H1 (cell line): ENCODE results near the gene SUMF1. TPM values are rescaled to one million over a fixed set of nuclear protein-coding genes. Genes with fewer than 3 reads are reported as not detected.

Experiments
- CTCF ChIA-PET: fragments of 300-600 bp; sonication (Branson Sonifier 250); formaldehyde crosslinking; loops from one replicate; lab custom pipeline; 2021; ENCODE audit not compliant: partially characterized antibody; lab: Charles Lee
- POLR2A ChIA-PET: fragments of 300-600 bp; sonication (Branson Sonifier 250); formaldehyde crosslinking; loops from one replicate; lab custom pipeline; 2021; ENCODE audit warnings: inconsistent platforms; ENCODE audit not compliant: partially characterized antibody; lab: Charles Lee
- DNase-seq, 2 experiments: peaks; one replicate each; pipeline versions ENCODE4 v3.0.0 to v3.0.0-alpha.2; 2010 to 2022; ENCODE audit warnings: low spot score in 2 of 2, low read depth in 1 of 2, mixed read lengths in 1 of 2
- FAIRE-seq: peaks from 2 replicates; lab custom pipeline; 2011; peaks lifted over from hg19 to GRCh38; lab: Jason Lieb, UNC
- H2AFZ ChIP-seq: 2 replicates; pipeline ENCODE4 v1.8.1; 2012; ENCODE audit warnings: low read length, inconsistent platforms
- H2AK5ac ChIP-seq: 2 replicates; pipeline ENCODE4 v1.6.1; 2013; ENCODE audit warnings: low read depth, low read length
- H2BK120ac ChIP-seq: replicated peaks from 2 replicates; pipeline ENCODE3; 2013; ENCODE audit warnings: low read depth, low read length, inconsistent platforms
- H2BK12ac ChIP-seq: 2 replicates; pipeline ENCODE4 v1.6.1; 2013; ENCODE audit warnings: low read depth, low read length
- H2BK15ac ChIP-seq: 2 replicates; pipeline ENCODE4 v1.6.1; 2013; ENCODE audit warnings: low read length
- H2BK20ac ChIP-seq: 2 replicates; pipeline ENCODE4 v1.6.1; 2013; ENCODE audit warnings: low read length
- H2BK5ac ChIP-seq: 2 replicates; pipeline ENCODE4 v1.6.1; 2013; ENCODE audit warnings: low read depth, low read length
- H3K14ac ChIP-seq: 2 replicates; pipeline ENCODE4 v1.6.1; 2013; ENCODE audit warnings: inconsistent platforms; ENCODE audit not compliant: insufficient read length
- H3K18ac ChIP-seq: 2 replicates; pipeline ENCODE4 v1.6.1; 2013; ENCODE audit warnings: low read length; ENCODE audit errors: extremely low read depth
- H3K23ac ChIP-seq: 2 replicates; pipeline ENCODE4 v1.6.1; 2013; ENCODE audit warnings: inconsistent platforms; ENCODE audit not compliant: insufficient read length
- H3K23me2 ChIP-seq: 2 replicates; pipeline ENCODE4 v1.6.1; 2013; ENCODE audit warnings: low read depth, low read length
- H3K27ac ChIP-seq: 2 replicates; pipeline ENCODE4 v1.6.1; 2011; ENCODE audit warnings: low read depth, low read length, inconsistent platforms
- H3K27me3 ChIP-seq, 4 experiments: replicated peaks in 1 of 4; 1 replicate in 1 of 4; 2 replicates in 3 of 4; pipeline versions ENCODE4 v1.6.1 to v1.8.1; 2011 to 2013; ENCODE audit warnings: low read length in 3 of 4, mild to moderate bottlenecking in 3 of 4, inconsistent platforms in 2 of 4, mixed read lengths in 2 of 4, moderate library complexity in 1 of 4; ENCODE audit not compliant: control insufficient read depth in 3 of 4, insufficient read depth in 3 of 4; ENCODE audit errors: extremely low read depth in 1 of 4
- H3K36me3 ChIP-seq, 4 experiments: 2 replicates each; pipeline versions ENCODE4 v1.6.1 to v1.8.1; 2011 to 2013; ENCODE audit warnings: mild to moderate bottlenecking in 4 of 4, low read length in 3 of 4, moderate library complexity in 2 of 4, control low read depth in 1 of 4, inconsistent platforms in 1 of 4; ENCODE audit not compliant: insufficient read depth in 4 of 4, control insufficient read depth in 2 of 4
- H3K4ac ChIP-seq: replicated peaks from 2 replicates; pipeline ENCODE3; 2013; ENCODE audit warnings: low read length, low read depth, mixed read lengths, inconsistent platforms; ENCODE audit not compliant: insufficient read length
- H3K4me1 ChIP-seq, 4 experiments: replicated peaks in 1 of 4; 1 replicate in 1 of 4; 2 replicates in 3 of 4; pipeline versions ENCODE4 v1.6.1 to v1.8.1; 2011 to 2013; ENCODE audit warnings: low read length in 3 of 4, inconsistent platforms in 2 of 4, mixed read lengths in 1 of 4; ENCODE audit not compliant: insufficient read depth in 4 of 4, control insufficient read depth in 3 of 4
- H3K4me2 ChIP-seq, 2 experiments: 2 replicates each; pipeline versions ENCODE4 v1.6.1 to v1.8.1; 2011 to 2013; ENCODE audit warnings: low read depth in 2 of 2, low read length in 2 of 2, control low read depth in 1 of 2, inconsistent platforms in 1 of 2, mild to moderate bottlenecking in 1 of 2; ENCODE audit not compliant: insufficient read depth in 1 of 2
- H3K4me3 ChIP-seq, 4 experiments: fragments of 200-600, 300-600 bp in 1 of 4; sonication (generic), shearing (Covaris generic), sonication (Bioruptor Twin) in 1 of 4; 2 replicates each; pipeline versions ENCODE4 v1.5.1 to v1.8.1; 2011 to 2016; ENCODE audit warnings: low read length in 4 of 4, low read depth in 3 of 4, control low read depth in 2 of 4, inconsistent platforms in 2 of 4, mild to moderate bottlenecking in 2 of 4, mixed read lengths in 1 of 4, moderate library complexity in 1 of 4; ENCODE audit not compliant: insufficient read depth in 2 of 4; ENCODE audit errors: extremely low read depth in 1 of 4
- H3K56ac ChIP-seq: replicated peaks from 2 replicates; pipeline ENCODE3; 2013; ENCODE audit warnings: low read depth, mild to moderate bottlenecking, mixed read lengths, low read length, inconsistent platforms; ENCODE audit not compliant: insufficient read length
- H3K79me1 ChIP-seq: 2 replicates; pipeline ENCODE4 v1.6.1; 2013; ENCODE audit warnings: low read depth, low read length, control low read depth
- H3K79me2 ChIP-seq, 2 experiments: 2 replicates each; pipeline versions ENCODE4 v1.6.1 to v1.8.1; 2012 to 2013; ENCODE audit warnings: low read length in 2 of 2, mild to moderate bottlenecking in 2 of 2, inconsistent platforms in 1 of 2; ENCODE audit not compliant: insufficient read depth in 2 of 2, control insufficient read depth in 1 of 2
- H3K9ac ChIP-seq, 4 experiments: replicated peaks in 1 of 4; 1 replicate in 1 of 4; 2 replicates in 3 of 4; pipeline versions ENCODE4 v1.6.1 to v1.8.1; 2011 to 2013; ENCODE audit warnings: low read depth in 3 of 4, low read length in 3 of 4, control low read depth in 2 of 4, mild to moderate bottlenecking in 2 of 4, moderate library complexity in 2 of 4, inconsistent platforms in 1 of 4; ENCODE audit errors: extremely low read depth in 1 of 4
- H3K9me3 ChIP-seq, 2 experiments: 2 replicates each; pipeline versions ENCODE4 v1.6.1 to v1.8.1; 2012 to 2013; ENCODE audit warnings: mild to moderate bottlenecking in 2 of 2, moderate library complexity in 2 of 2, control low read depth in 1 of 2, inconsistent platforms in 1 of 2, low read depth in 1 of 2, low read length in 1 of 2, mixed read lengths in 1 of 2; ENCODE audit not compliant: insufficient read depth in 2 of 2
- H4K20me1 ChIP-seq, 2 experiments: replicated peaks in 1 of 2; 2 replicates each; pipeline versions ENCODE3 to v1.8.1; 2011 to 2013; ENCODE audit warnings: inconsistent platforms in 2 of 2, low read length in 2 of 2, mild to moderate bottlenecking in 1 of 2; ENCODE audit not compliant: insufficient read depth in 2 of 2, control insufficient read depth in 1 of 2
- H4K5ac ChIP-seq: 2 replicates; pipeline ENCODE4 v1.6.1; 2013; ENCODE audit warnings: low read length, low read depth, mixed read lengths, inconsistent platforms; ENCODE audit not compliant: insufficient read length
- H4K8ac ChIP-seq: 2 replicates; pipeline ENCODE4 v1.8.0; 2013; ENCODE audit warnings: mild to moderate bottlenecking, moderate library complexity, low read length, inconsistent platforms; ENCODE audit not compliant: insufficient read depth; ENCODE audit errors: extremely low read depth
- H4K91ac ChIP-seq: replicated peaks from 2 replicates; pipeline ENCODE3; 2013; ENCODE audit warnings: low read length, mixed read lengths, inconsistent platforms; ENCODE audit not compliant: insufficient read length
- BRCA1 ChIP-seq: IDR thresholded peaks from 2 replicates; pipeline ENCODE4 v1.6.1; 2012; ENCODE audit warnings: low read depth, low read length, improper control_type of control experiment
- CEBPB ChIP-seq: IDR thresholded peaks from 2 replicates; pipeline ENCODE4 v1.6.1; 2012; ENCODE audit warnings: low read depth, low read length
- CREB1 ChIP-seq: IDR thresholded peaks from 2 replicates; pipeline ENCODE4 v1.6.1; 2012; ENCODE audit warnings: inconsistent platforms
- EGR1 ChIP-seq: IDR thresholded peaks from 2 replicates; pipeline ENCODE4 v1.6.1; 2011; ENCODE audit warnings: low read depth, low read length, borderline replicate concordance
- EP300 ChIP-seq, 2 experiments: IDR thresholded peaks; 1 replicate in 1 of 2; 2 replicates in 1 of 2; pipeline ENCODE4 v1.6.1; 2011 to 2012; ENCODE audit warnings: low read depth in 2 of 2, low read length in 2 of 2, mild to moderate bottlenecking in 2 of 2, borderline replicate concordance in 1 of 2, inconsistent platforms in 1 of 2, moderate library complexity in 1 of 2
- FOSL1 ChIP-seq: IDR thresholded peaks from 2 replicates; pipeline ENCODE4 v1.6.1; 2011; ENCODE audit warnings: mild to moderate bottlenecking, low read depth, low read length, moderate library complexity; ENCODE audit not compliant: insufficient read depth
- RBBP5 ChIP-seq: IDR thresholded peaks from 2 replicates; pipeline ENCODE4 v1.7.1; 2012; ENCODE audit warnings: low read depth, mild to moderate bottlenecking, inconsistent platforms, low read length, moderate library complexity, borderline replicate concordance
- RXRA ChIP-seq: IDR thresholded peaks from 2 replicates; pipeline ENCODE4 v1.6.1; 2011; ENCODE audit warnings: low read depth, mild to moderate bottlenecking, low read length, moderate library complexity; ENCODE audit not compliant: insufficient read depth
- SAP30 ChIP-seq: fragments of 300-600 bp; sonication (generic); IDR thresholded peaks from 2 replicates; pipeline ENCODE4 v1.7.1; 2012; ENCODE audit warnings: low read length, moderate library complexity, mild to moderate bottlenecking, inconsistent platforms; ENCODE audit not compliant: insufficient read depth, insufficient replicate concordance
- SIRT6 ChIP-seq: IDR thresholded peaks from one replicate; pipeline ENCODE4 v1.7.1; 2012; ENCODE audit warnings: low read length, inconsistent platforms
- SP2 ChIP-seq: IDR thresholded peaks from 2 replicates; pipeline ENCODE4 v1.6.1; 2012; ENCODE audit warnings: mild to moderate bottlenecking, low read length, inconsistent platforms
- TAF7 ChIP-seq: optimal IDR thresholded peaks from 2 replicates; pipeline ENCODE3; 2011; ENCODE audit warnings: low read depth, mild to moderate bottlenecking, inconsistent platforms, low read length, moderate library complexity, borderline replicate concordance
- TCF12 ChIP-seq: IDR thresholded peaks from 2 replicates; pipeline ENCODE4 v1.6.1; 2011; ENCODE audit warnings: low read depth, mild to moderate bottlenecking, low read length
- WGBS, 2 experiments: shearing (Covaris generic) in 1 of 2; methylation state at CpG; one replicate each; pipeline versions ENCODE4 v1.1.6 to v1.1.7; 2013 to 2015; ENCODE audit warnings: low lambda C conversion rate in 2 of 2, mixed read lengths in 2 of 2, inconsistent platforms in 1 of 2, low coverage in 1 of 2, missing lambda C conversion rate in 1 of 2; ENCODE audit not compliant: insufficient replicate concordance in 2 of 2, insufficient coverage in 1 of 2, insufficient read length in 1 of 2; ENCODE audit errors: extremely low coverage in 1 of 2, missing lambda C conversion rate in 1 of 2; 5-methylcytosine and 5-hydroxymethylcytosine counted together
- polyA plus RNA-seq, 7 experiments: library from polyadenylated mRNA; depleted of rRNA in 3 of 7; stranded (reverse) in 5 of 7; unstranded in 2 of 7; fragments of >200 nt in 5 of 7; fragments of 200-250 nt in 2 of 7; gene quantifications; 1 replicate in 5 of 7; 2 replicates in 1 of 7; 4 replicates in 1 of 7; pipeline versions ENCODE4 v1.2.1 to v1.2.3, GENCODE V29; 2011 to 2013; ENCODE audit warnings: missing spikeins in 2 of 7, mixed read lengths in 2 of 7
- total RNA-seq: library from RNA; stranded (reverse); fragmentation: NEBNext Ultra II Directional; extraction: Animal tissue kit (Norgen Biotek cat#: 25700); gene quantifications from 2 replicates; pipeline ENCODE4 v1.2.1, GENCODE V29; 2021
- TF ChIP-seq, protein P1 (sequence below): IDR thresholded peaks from 2 replicates; pipeline ENCODE4 v1.6.1; 2012; ENCODE audit warnings: inconsistent platforms

SUMF1 gene
- total and polyA plus RNA-seq, 2 of the 8 experiments (the other 6 are each of a cell fraction or from before 2014, with no cell fraction given), result 12.5 to 15.0 TPM

GRCh38 chr3:4467522-4467867, 426 bp upstream of the SUMF1 start:
- peaks cover 0 to 3% of the 10 kb centered on the region in 2 experiments; a peak in 1 of 4 replicates for H3K79me2 ChIP-seq
- H3K56ac ChIP-seq, result no peak overlapping the region
- peak overlapping the region in 2 of 4 experiments; percentile 86 to 88; a peak in 5 of 8 replicates for H3K4me3 ChIP-seq
- peak overlapping the region; percentile 73 for H2BK5ac ChIP-seq
- no peak overlapping the region for H2BK20ac ChIP-seq
- H2AFZ ChIP-seq, result peak overlapping the region; percentile 67
- H3K23me2 ChIP-seq, result no peaks in the 10 kb centered on the region; the same call in 1 of the 2 replicates
- peak overlapping the region; percentile 66 to 74 for H3K4me2 ChIP-seq
- H3K79me1 ChIP-seq, result no peaks in the 10 kb centered on the region
- no peaks in the 10 kb centered on the region for H3K36me3 ChIP-seq
- H4K5ac ChIP-seq, result peak overlapping the region; percentile 49
- peak overlapping the region; percentile 34; the same call in 1 of the 2 replicates for H3K18ac ChIP-seq
- no peak overlapping the region for H3K23ac ChIP-seq
- no peaks in the 10 kb centered on the region for H3K9me3 ChIP-seq
- no peaks in the 10 kb centered on the region for H4K20me1 ChIP-seq
- CTCF ChIA-PET, result interaction anchor here (1.0 to 1.4 kb wide), 4 partner anchors 9 to 169 kb away, joined by 3 to 5 read pairs (median 4); no protein-coding TSS in a partner anchor
- H2AK5ac ChIP-seq, result no peak overlapping the region
- peak overlapping the region; percentile 19; the same call in 1 of the 2 replicates for H2BK12ac ChIP-seq
- H4K91ac ChIP-seq, result peak overlapping the region; percentile 48
- no peaks in the 10 kb centered on the region; a peak in 1 of 7 replicates for H3K4me1 ChIP-seq
- no peak for FAIRE-seq
- H3K27me3 ChIP-seq, result no peaks in the 10 kb centered on the region
- no peak for DNase-seq
- H2BK120ac ChIP-seq, result no peak overlapping the region
- peak overlapping the region; percentile 85; the same call in 1 of the 2 replicates for H3K27ac ChIP-seq
- 80% methylated on average over 13 of the region's 13 CpGs; no CpG with 5 or more reads in 1 of the 2 experiments for WGBS, 2 experiments
- H3K4ac ChIP-seq, result no peak overlapping the region
- no peak overlapping the region for H2BK15ac ChIP-seq
- H3K9ac ChIP-seq, result peak overlapping the region in 3 of 4 experiments; percentile 13 to 89 (median 70); a peak in 3 of 7 replicates
- POLR2A ChIA-PET, result interaction anchor here (0.7 to 1.7 kb wide), 19 partner anchors 8 to 117 kb away, joined by 3 to 46 read pairs (median 4); partner anchors contain the start of gene ITPR1
- H4K8ac ChIP-seq, result peak overlapping the region; percentile 100; the same call in 1 of the 2 replicates
- H3K14ac ChIP-seq, result no peak overlapping the region
- no peak for TF ChIP-seq BRCA1
- TF ChIP-seq, protein P1, sequence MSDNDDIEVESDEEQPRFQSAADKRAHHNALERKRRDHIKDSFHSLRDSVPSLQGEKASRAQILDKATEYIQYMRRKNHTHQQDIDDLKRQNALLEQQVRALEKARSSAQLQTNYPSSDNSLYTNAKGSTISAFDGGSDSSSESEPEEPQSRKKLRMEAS, result no peak
- no peak for TF ChIP-seq SAP30
- TF ChIP-seq TAF7, result no peak
- no peak for TF ChIP-seq SP2
- TF ChIP-seq CEBPB, result no peak
- no peak for TF ChIP-seq CREB1
- TF ChIP-seq RBBP5, result no peak
- no peak for TF ChIP-seq TCF12
- TF ChIP-seq SIRT6, result no peak
- TF ChIP-seq EP300 (IDR thresholded peaks at IDR 0.05; ENCODE audit: borderline replicate concordance in 1 of 2, low read depth in 2 of 2, low read length in 2 of 2), result no peak
- no peak for TF ChIP-seq FOSL1
- TF ChIP-seq EGR1, result no peak
- no peak for TF ChIP-seq RXRA
